DMS 273 (cell line): ENCODE measurements around the gene MAP4K4.
"Not testable (repeated sequence)": the region's sequence is repeated elsewhere in the genome, so short reads cannot be mapped to it uniquely, and the experiment has no call there.

Source experiments
- DNase-seq: peaks from one replicate; lab custom pipeline; 2025; ENCODE audit not compliant: unreplicated experiment; lab: John Stamatoyannopoulos, UW

MAP4K4 gene

DNA sequence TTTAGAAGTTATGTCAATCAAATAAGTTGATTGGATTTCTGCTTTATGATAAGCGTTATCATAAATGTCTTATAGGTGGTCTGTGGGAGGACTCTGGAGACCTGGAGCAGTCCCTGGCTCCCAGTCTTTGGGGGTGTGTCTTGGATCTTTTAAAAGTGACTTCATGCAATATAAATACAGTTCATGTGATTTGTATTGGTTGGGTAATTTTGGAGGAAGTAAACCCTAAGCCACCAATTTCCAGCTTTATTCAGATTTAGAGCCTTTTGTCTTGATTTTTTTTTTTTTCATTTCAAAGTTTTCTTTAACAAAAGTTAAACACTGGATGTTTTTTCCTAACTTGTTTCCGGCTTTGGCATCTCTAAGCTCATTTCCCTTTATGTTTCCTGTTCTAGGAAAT, 68.8 kb downstream of the MAP4K4 start:
- no peak for DNase-seq

GRCh38 chr2:101766871-101767739, 69.6 kb downstream of the MAP4K4 start:
- DNase-seq: peak; percentile 44

DNA sequence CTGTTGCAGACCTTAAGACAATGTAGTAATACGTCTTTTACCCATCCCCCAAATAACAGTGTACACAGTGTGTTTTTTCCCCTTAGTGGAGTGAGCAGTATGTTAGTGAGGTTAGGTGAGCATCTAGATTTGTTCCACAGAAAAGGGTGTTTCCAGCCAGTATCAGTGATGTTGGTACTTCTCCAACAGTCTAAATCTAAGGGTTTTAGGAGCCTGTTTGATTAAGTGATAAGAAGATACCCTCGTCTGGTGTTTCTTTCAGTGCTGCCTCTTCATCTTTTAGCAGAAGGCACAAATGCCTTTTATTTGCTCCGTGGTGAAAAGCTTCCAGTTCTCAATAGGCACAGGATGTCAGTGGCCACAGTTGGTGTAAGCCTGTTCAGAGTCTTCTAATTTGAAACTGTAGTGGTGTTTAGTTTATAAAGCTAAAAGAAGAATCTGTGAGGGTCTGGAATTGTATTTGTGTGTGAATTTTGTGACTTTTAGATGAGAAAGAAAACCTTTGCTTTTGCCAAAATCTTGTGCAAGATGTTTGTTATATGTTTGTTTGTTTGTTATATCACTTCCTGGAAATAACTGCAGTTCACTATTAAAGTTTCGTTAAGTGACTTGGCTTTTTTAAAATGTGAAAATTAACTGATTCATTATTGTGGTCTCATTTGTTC, 71.2 kb downstream of the MAP4K4 start:
- DNase-seq: peak; percentile 17

DNA sequence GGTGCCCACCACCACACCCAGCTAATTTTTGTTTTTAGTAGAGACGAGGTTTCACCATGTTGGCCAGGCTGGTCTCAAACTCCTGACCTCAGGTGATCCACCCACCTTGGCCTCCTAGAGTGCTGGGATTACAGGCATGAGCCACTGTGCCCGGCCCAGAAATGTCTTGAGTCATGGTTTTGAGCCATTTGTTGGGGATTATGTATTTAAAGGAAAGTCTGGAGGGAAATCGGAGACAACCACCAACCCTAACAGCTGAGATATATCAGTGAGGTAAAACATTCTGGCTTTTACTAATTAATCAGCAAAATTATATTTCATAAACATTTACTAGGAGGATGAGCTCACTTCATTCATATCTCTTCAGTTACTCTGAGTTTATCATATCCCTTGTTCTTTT, 72.2 kb downstream of the MAP4K4 start:
- not testable (repeated sequence) for DNase-seq

DNA sequence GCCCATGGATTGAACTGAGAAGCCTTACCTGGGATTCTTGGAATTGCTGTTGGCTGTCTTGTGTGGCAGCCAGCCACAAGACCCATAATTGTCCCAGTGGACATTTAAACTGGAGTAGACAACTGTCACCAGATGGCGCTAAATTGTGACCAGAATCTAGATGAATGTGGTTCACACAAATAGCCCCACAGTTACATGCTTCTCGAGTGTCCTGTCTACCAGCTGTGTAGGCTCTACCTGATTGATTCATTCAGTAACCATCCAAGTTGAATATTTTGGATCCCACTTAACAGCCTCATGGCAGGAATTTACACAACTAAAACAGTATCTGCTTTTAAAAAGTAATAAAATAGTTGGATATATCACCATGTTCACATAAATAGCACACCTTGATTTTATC, 73.2 kb downstream of the MAP4K4 start:
- DNase-seq: peak; percentile 81

DNA sequence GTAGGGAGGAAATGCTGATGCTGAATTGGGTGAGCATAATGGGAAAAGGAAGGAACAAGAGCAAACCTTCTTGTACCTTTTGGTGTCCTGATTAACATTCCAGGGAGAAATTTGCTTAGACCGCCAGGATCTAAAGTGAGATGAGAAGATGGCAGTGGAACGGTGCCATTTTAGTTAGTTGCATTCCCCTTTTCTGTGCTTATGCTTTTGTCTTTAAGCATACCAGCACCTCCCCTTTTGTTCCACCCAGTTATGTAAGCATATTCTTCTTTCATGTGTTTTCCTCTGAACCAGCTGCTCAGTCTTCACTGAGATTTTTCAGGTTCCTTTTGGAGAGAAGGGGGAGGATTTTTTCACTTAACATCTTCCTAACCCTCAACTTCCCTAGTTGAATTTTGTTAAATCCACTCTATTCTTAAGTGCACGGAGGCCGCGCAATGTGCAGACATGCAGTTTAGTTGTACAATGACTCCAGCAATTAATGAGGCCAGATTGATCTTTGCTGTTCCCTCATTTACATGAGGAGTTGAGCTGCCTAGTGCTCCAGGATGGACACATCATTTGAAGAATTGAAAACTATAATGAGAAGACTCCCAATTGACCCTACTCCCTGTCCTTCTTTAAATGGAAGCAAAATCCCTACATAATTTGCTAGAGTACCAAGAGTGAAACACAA, 73.9 kb downstream of the MAP4K4 start:
- DNase-seq: no peak

DNA sequence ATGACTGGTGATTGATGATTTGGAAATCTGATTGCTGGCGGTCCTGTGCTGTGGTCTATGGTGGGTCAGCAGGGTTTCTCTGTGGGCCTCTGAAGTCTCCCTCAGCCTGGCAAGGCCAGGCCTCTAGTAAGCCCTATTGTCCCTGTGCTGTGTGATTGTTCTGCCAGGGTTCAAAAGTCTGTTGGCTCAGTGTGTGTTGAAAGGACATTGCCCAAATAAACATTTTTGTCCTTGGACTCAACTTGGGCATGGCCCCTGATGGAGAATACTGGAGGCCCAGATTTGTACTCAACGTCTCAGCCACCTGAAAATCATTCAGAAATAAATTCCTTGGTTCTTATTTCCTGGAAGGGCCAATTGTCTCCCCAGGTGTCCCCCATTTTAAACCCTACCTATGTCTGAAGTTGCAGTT, 74.4 kb downstream of the MAP4K4 start:
- DNase-seq: no peak

DNA sequence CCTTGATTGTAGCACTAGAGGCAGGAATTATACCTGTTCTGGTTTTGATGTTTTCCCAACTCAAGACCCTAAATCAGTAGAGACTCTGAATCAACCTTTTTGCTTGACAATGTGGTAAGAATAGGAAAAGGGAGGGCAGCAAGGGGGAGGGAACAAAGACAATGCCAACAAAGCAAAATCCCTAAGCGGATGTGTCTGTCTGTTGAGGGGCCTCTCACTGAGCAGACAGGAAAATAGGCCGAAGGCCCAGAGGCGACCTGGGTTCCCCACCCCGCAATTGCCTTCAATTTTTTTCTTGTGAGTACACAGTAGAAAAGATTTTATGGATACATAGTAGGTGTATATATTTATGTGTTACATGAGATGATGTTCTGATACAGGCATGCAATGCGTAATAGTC, 75.6 kb downstream of the MAP4K4 start:
- no peak for DNase-seq

- not testable (repeated sequence) for DNase-seq
These were observed 76.5 kb downstream of the MAP4K4 start for GRCh38 chr2:101773961-101774360.

DNA sequence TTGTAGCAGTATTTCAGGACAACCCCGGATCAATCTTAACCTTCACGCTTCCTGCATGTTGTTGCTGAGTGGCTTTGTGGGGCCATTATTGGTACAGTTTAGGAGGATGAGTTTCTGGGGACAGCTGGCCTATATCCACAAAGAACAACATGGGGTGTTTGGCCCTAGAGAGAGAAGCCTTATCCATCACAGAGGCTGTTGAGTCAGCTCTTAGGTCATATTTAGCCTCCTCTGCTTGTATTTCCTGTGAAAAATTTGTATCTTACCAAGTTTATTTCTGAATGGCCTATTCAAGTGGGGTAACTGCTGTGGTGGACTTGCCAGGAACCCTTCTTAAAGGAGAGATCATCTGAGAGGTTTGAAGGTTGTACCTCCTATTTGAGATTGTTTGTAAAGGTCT, 77.6 kb downstream of the MAP4K4 start:
- DNase-seq: no peak

GRCh38 chr2:101775636-101776035, 78.1 kb downstream of the MAP4K4 start:
- peak; percentile 45 for DNase-seq

DNA sequence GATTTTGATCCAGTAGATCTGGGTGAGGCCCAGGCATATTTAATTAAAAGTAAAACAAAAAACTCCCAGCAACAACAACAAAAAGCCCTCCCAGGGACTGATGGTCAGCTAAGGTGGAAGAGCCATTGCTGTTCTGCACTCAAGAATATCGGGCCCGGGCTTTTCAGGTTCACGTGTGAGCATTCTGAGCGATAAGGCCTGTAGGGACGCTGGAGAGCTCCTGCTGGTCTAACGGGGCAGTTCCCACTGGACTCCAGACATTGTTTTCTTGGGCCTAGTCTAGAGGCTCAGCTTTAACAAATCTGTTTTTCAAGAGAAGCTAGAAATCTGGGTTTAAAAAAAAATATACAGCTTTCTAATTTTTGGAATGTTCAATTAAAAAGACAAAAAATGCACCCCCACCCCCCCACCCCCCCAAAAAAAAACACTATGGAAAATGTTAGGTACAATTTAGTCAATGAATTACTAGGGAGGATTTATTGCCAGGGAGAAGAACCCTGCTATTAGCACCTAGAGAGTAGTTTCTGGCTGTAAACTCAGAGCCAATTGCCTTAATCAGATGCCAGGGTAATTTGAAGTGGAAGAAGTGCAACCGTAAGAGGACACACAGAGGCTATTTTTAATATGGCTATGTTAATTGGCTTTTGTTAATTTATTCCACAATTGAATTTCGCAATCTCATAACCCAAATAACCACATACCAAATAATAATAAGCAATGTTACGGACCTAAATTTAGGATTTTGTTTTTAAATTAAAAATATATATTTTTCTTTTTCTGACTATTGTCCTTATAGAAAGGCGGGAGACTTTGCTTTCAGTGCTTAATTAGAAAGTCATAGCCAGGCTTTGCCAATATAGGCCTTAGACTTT, 78.9 kb downstream of the MAP4K4 start:
- peak; percentile 74 for DNase-seq

DNA sequence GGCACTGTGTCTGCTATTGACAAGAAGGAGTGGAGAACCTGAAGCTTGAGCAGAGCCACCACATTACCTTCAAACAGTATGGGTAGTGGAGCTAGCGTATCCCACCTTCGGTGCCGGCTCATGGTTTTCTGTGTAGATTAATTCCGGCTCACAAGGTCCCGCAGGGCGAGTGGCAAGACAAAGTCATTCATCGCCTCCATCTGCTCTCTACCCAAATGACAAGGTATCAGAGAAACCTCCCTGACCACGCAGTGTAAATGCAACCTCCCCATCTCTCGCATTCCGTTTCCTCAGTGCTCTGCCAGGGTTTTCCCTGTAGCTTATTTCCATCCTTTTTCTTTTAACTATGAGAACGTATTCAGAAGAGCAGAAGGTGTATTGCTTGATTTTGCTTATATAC, 79.8 kb downstream of the MAP4K4 start:
- DNase-seq: no peak

DNA sequence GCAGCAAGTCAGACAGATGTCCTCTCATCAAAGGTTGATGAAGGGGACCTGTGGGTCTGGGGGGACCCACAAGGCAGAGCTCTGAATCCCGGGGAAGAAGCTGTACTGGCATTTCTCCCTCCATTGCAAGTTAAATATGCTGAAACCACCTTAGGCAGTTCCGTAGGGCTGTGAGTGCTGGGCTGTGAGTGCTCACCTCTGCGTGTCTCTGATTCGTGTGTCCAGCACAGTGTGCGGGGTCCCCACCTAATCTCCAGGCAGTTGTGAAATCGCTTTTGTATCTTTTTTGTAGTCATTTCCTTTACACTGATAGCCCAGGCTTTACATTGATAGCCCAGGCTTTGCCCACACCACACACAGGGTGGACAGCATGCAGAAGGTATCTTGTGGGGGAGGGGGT, 80.6 kb downstream of the MAP4K4 start:
- DNase-seq: no peak

DNA sequence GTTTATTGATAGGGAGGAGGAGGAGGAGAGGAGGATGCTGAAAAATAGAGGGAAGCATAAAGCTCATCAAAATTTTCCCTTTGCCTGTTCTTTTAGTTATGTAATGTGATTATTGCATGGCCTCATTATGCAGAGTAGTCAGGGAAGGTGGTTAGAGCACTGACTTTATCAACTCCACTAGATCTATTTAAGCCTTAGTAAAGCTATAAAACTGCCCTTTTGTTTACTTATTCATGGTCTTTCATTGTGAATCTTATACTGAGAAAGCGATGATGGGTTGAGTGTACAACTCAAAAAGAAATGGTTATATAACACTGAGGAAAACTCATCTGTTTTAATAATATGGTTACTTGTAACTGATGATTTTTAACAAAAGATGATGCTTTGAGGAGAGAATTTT, 81.7 kb downstream of the MAP4K4 start:
- no peak for DNase-seq

DNA sequence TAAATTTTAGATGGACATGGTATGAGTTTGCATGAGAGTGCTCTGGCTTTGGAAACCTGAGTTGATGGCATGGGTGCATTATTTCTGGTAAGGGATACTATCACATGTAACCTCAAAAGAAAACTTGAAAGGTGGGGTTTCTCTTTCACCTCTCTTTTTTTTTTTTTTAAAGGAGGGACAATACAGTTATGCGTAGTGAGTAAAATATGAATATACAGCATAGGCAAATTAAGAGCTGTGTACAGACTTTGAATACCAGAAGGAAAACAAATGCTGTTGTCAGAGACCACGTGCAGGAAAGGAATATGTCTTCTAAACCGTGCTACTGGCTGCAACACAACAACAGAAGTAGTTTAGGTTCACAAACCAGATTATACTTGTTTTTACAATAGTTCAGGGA, 82.1 kb downstream of the MAP4K4 start:
- no peak for DNase-seq

- peak; percentile 55 for DNase-seq
These were observed 83.8 kb downstream of the MAP4K4 start for GRCh38 chr2:101781326-101781725.

DNA sequence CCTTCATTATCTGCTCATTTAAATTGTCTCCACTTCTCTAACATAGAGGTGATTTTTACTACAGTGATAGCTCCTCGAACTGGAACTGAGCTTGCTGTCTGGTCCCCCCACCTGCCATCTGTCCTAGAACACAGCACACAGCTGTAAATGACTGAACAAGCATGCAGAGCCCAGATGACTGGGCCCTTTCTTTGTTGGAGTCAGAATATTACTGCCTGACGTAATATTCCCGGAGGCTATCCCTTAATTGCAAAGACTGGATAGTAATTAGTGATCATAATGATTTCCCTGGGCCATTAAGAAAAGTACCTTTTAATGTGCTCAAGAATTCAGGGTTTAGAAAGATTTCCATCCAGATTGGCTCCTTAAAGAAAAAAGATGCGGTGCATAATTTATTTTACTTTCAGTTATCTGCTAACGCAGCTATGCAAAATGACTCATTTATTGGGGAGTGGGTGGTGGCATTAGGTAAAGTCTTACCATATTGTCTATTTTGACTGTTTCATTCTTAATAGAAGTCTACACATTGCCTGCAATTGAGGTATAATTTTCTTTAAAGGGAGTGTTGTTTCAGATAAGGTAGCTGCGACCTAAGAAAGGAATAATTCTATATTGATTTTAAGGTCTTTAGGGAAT, 84.4 kb downstream of the MAP4K4 start:
- DNase-seq: peak; percentile 82

- no peak for DNase-seq
These were observed 84.9 kb downstream of the MAP4K4 start for GRCh38 chr2:101782427-101782792.

- no peak for DNase-seq
These were observed 89.6 kb downstream of the MAP4K4 start for GRCh38 chr2:101787097-101787496.

DNA sequence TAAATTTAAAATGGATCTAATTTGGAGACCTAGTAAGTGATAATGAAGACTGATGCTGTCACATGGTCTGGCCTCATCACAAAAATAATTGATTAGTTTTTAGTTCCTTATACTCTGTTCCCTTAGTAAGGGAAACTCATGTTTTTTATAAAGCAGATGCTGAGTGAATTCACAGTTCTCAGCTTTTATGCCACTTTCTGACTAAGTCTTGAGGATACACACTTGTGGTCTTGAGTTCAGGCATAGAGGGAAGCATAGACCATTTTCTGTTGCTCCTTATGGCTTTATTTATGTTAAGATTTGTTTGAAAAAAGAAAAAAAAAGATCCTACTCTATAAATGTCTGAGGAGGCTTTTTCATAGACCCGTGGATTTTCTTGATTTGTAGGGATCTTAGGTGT, 91.1 kb downstream of the MAP4K4 start:
- DNase-seq: no peak
